ENCODE data around the gene OR1F1.
"Not testable (repeated sequence)": the region's sequence is repeated elsewhere in the genome, so short reads cannot be mapped to it uniquely, and the experiment has no call there.

The OR1F1 gene

DNA sequence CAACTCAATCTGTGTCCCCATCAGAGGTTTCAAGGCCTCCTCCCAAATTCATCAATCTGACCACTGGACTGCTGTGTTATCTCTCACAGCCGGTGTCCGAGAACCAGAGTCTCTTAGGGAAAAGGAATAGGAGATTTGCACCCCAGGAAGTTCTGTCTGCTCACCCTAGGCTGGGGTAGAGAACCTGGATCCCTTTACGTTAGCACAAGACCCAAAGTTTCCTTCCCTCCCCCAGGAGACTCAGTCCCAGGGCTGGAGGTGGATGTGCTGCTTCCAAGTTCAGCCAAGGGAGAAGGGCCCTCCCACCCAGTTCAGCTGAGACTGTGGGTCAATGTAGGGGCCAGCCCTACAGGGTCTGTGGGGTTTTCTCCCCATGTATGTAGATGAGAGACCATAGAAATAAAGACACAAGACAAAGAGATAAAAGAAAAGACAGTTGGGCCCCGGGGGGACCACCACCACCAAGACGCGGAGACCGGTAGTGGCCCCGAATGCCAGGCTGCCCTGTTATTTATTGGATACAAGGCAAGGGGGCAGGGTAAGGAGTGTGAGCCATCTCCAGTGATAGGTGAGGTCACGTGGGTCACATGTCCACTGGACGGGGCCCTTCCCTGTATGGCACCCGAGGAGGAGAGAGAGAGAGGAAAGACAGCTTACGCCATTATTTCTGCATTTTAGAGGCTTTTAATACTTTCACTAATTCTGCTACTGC lies 22.7 kb upstream of the OR1F1 start:
- Histone ChIP-seq H3F3A (ENCODE audit: control insufficient read depth, insufficient read depth) (no peaks in the 10 kb centered on the region; the same call in 1 of the 2 replicates), H3K4me2 (ENCODE audit: low read length) (peak overlapping the region; percentile 65), H3K4me1 (ENCODE audit: control insufficient read depth, low read length) (peaks cover 19% of the 10 kb centered on the region), H3K9me2 (replicated peaks; ENCODE audit: control insufficient read depth, low read length) (no peaks in the 10 kb centered on the region), H3K27ac (ENCODE audit: low read depth, low read length) (no peak overlapping the region), H3K36me3 (ENCODE audit: control insufficient read depth, low read length) (no peaks in the 10 kb centered on the region), H4K20me1 (ENCODE audit: control insufficient read depth, insufficient read depth, low read depth, low read length) (no peaks in the 10 kb centered on the region), H3K79me2 (ENCODE audit: control insufficient read depth, low read length) (no peaks in the 10 kb centered on the region), H3K9me3 (ENCODE audit: control insufficient read depth, insufficient read depth, low read length) (no peaks in the 10 kb centered on the region), H3K27me3 (ENCODE audit: control insufficient read depth, low read length) (peaks cover 9% of the 10 kb centered on the region), H3K4me3 (ENCODE audit: low read length) (peak overlapping the region; percentile 53)
- TF ChIP-seq EZH2phosphoT487 (IDR thresholded peaks at IDR 0.05; ENCODE audit: borderline replicate concordance, low read length) = no peak
- no peak for TF ChIP-seq CTCF (IDR thresholded peaks at IDR 0.05; ENCODE audit: low read depth, low read length, poor library complexity, severe bottlenecking)

- no peak overlapping the region for H3K4me3 ChIP-seq (ENCODE audit: low read length)
- no peaks in the 10 kb centered on the region for H3K79me2 ChIP-seq (ENCODE audit: control insufficient read depth, low read length)
- no peak for TF ChIP-seq CTCF (IDR thresholded peaks at IDR 0.05; ENCODE audit: low read depth, low read length, poor library complexity, severe bottlenecking)
- no peak for TF ChIP-seq EZH2phosphoT487 (IDR thresholded peaks at IDR 0.05; ENCODE audit: borderline replicate concordance, low read length)
- no peaks in the 10 kb centered on the region for H3K9me3 ChIP-seq (ENCODE audit: control insufficient read depth, insufficient read depth, low read length)
- no peaks in the 10 kb centered on the region for H4K20me1 ChIP-seq (ENCODE audit: control insufficient read depth, insufficient read depth, low read depth, low read length)
- H3K27ac ChIP-seq (ENCODE audit: low read depth, low read length) = no peak overlapping the region
- H3K27me3 ChIP-seq (ENCODE audit: control insufficient read depth, low read length) = peaks cover 21% of the 10 kb centered on the region
- no peaks in the 10 kb centered on the region for H3K36me3 ChIP-seq (ENCODE audit: control insufficient read depth, low read length)
- H3K4me2 ChIP-seq (ENCODE audit: low read length) = no peak overlapping the region
- H3F3A ChIP-seq (ENCODE audit: control insufficient read depth, insufficient read depth) = no peaks in the 10 kb centered on the region; the same call in 1 of the 2 replicates
- peaks cover 27% of the 10 kb centered on the region for H3K4me1 ChIP-seq (ENCODE audit: control insufficient read depth, low read length)
- H3K9me2 ChIP-seq (replicated peaks; ENCODE audit: control insufficient read depth, low read length) = no peaks in the 10 kb centered on the region
These were observed 21.5 kb upstream of the OR1F1 start for GRCh38 chr16:3166505-3166886.

- H3K4me2 ChIP-seq (ENCODE audit: low read length); H3K79me2 ChIP-seq (ENCODE audit: control insufficient read depth, low read length); H3K9me2 ChIP-seq (replicated peaks; ENCODE audit: control insufficient read depth, low read length); H4K20me1 ChIP-seq (ENCODE audit: control insufficient read depth, insufficient read depth, low read depth, low read length); H3K9me3 ChIP-seq (ENCODE audit: control insufficient read depth, insufficient read depth, low read length); H3K27ac ChIP-seq (ENCODE audit: low read depth, low read length); H3K36me3 ChIP-seq (ENCODE audit: control insufficient read depth, low read length); H3F3A ChIP-seq (ENCODE audit: control insufficient read depth, insufficient read depth); H3K4me3 ChIP-seq (ENCODE audit: low read length): not testable (repeated sequence)
- Histone ChIP-seq H3K27me3 (ENCODE audit: control insufficient read depth, low read length) (peaks cover 32% of the 10 kb centered on the region), H3K4me1 (ENCODE audit: control insufficient read depth, low read length) (peaks cover 40% of the 10 kb centered on the region)
These were observed 19.3 kb upstream of the OR1F1 start for GRCh38 chr16:3168729-3169128.

GRCh38 chr16:3170440-3171180 lies 17.4 kb upstream of the OR1F1 start:
- Histone ChIP-seq H3K79me2 (ENCODE audit: control insufficient read depth, low read length) (no peaks in the 10 kb centered on the region), H3K4me1 (ENCODE audit: control insufficient read depth, low read length) (peaks cover 52% of the 10 kb centered on the region), H3K9me2 (replicated peaks; ENCODE audit: control insufficient read depth, low read length) (no peaks in the 10 kb centered on the region), H3K27ac (ENCODE audit: low read depth, low read length) (no peak overlapping the region), H4K20me1 (ENCODE audit: control insufficient read depth, insufficient read depth, low read depth, low read length) (no peaks in the 10 kb centered on the region), H3K27me3 (ENCODE audit: control insufficient read depth, low read length) (peaks cover 42% of the 10 kb centered on the region), H3K9me3 (ENCODE audit: control insufficient read depth, insufficient read depth, low read length) (no peaks in the 10 kb centered on the region), H3K4me2 (ENCODE audit: low read length) (peak overlapping the region; percentile 60), H3F3A (ENCODE audit: control insufficient read depth, insufficient read depth) (no peaks in the 10 kb centered on the region), H3K4me3 (ENCODE audit: low read length) (0 out of 2 replicates have a peak overlapping the region, but pooled peaks have one; percentile 55), H3K36me3 (ENCODE audit: control insufficient read depth, low read length) (no peaks in the 10 kb centered on the region)
- TF ChIP-seq CTCF (IDR thresholded peaks at IDR 0.05; ENCODE audit: low read depth, low read length, poor library complexity, severe bottlenecking) (no peak), EZH2phosphoT487 (IDR thresholded peaks at IDR 0.05; ENCODE audit: borderline replicate concordance, low read length) (peak; percentile 82; the same call in 1 of the 2 replicates)

Data from DOHH2 (cell line).